Uterus (tissue), 2 donors: ENCODE measurements around the gene FER.

Experiments used
- CTCF ChIP-seq, 4 experiments: fragments of 200-600 bp in 2 of 4; fragments of 450-650 bp in 2 of 4; sonication (generic) in 2 of 4; IDR thresholded peaks; one replicate each; pipeline ENCODE4 v1.5.1; 2016 to 2019; ENCODE audit warnings: antibody characterized with exemption in 4 of 4, mild to moderate bottlenecking in 2 of 4, moderate library complexity in 1 of 4
- POLR2A ChIP-seq, 2 donors: fragments of 450-650 bp; IDR thresholded peaks; one replicate each; pipeline ENCODE4 v1.6.1; 2016; ENCODE audit warnings: antibody characterized with exemption in 2 of 2, mild to moderate bottlenecking in 1 of 2, moderate library complexity in 1 of 2

DNA sequence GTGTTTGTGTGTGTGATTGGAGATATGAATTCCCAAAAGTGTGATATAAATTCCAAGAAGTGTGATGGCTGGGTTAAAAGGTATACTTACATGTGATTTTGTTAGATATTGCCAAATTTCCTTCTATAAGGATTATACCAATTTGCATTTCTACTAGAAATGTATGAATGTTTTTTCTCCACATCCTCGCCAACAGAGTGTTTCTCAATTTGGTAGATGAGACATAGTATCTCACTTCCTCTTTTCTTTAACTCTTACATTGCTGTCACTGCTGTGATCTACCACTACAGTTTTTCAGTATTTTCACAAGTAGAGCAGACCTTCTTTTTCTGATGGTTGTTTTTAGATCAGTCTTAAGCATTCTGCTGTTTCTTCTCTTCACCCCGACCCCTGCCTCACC is 111.3 kb downstream of the FER start:
- no peak for TF ChIP-seq CTCF (IDR thresholded peaks at IDR 0.05)
- TF ChIP-seq POLR2A (IDR thresholded peaks at IDR 0.05) = no peak
